H1 (cell line): ENCODE measurements around the gene MAGI3. TPM values are rescaled to one million over a fixed set of nuclear protein-coding genes. Genes with fewer than 3 reads are reported as not detected.

Experiments
- CTCF ChIA-PET: fragments of 300-600 bp; sonication (Branson Sonifier 250); formaldehyde crosslinking; loops from one replicate; lab custom pipeline; 2021; ENCODE audit not compliant: partially characterized antibody; lab: Charles Lee
- POLR2A ChIA-PET: fragments of 300-600 bp; sonication (Branson Sonifier 250); formaldehyde crosslinking; loops from one replicate; lab custom pipeline; 2021; ENCODE audit warnings: inconsistent platforms; ENCODE audit not compliant: partially characterized antibody; lab: Charles Lee
- DNase-seq, 2 experiments: peaks; one replicate each; pipeline versions ENCODE4 v3.0.0 to v3.0.0-alpha.2; 2010 to 2022; ENCODE audit warnings: low spot score in 2 of 2, low read depth in 1 of 2, mixed read lengths in 1 of 2
- FAIRE-seq: peaks from 2 replicates; lab custom pipeline; 2011; peaks lifted over from hg19 to GRCh38; lab: Jason Lieb, UNC
- H2AFZ ChIP-seq: 2 replicates; pipeline ENCODE4 v1.8.1; 2012; ENCODE audit warnings: low read length, inconsistent platforms
- H2AK5ac ChIP-seq: 2 replicates; pipeline ENCODE4 v1.6.1; 2013; ENCODE audit warnings: low read depth, low read length
- H2BK120ac ChIP-seq: replicated peaks from 2 replicates; pipeline ENCODE3; 2013; ENCODE audit warnings: low read depth, low read length, inconsistent platforms
- H2BK12ac ChIP-seq: 2 replicates; pipeline ENCODE4 v1.6.1; 2013; ENCODE audit warnings: low read depth, low read length
- H2BK15ac ChIP-seq: 2 replicates; pipeline ENCODE4 v1.6.1; 2013; ENCODE audit warnings: low read length
- H2BK20ac ChIP-seq: 2 replicates; pipeline ENCODE4 v1.6.1; 2013; ENCODE audit warnings: low read length
- H2BK5ac ChIP-seq: 2 replicates; pipeline ENCODE4 v1.6.1; 2013; ENCODE audit warnings: low read depth, low read length
- H3K14ac ChIP-seq: 2 replicates; pipeline ENCODE4 v1.6.1; 2013; ENCODE audit warnings: inconsistent platforms; ENCODE audit not compliant: insufficient read length
- H3K18ac ChIP-seq: 2 replicates; pipeline ENCODE4 v1.6.1; 2013; ENCODE audit warnings: low read length; ENCODE audit errors: extremely low read depth
- H3K23ac ChIP-seq: 2 replicates; pipeline ENCODE4 v1.6.1; 2013; ENCODE audit warnings: inconsistent platforms; ENCODE audit not compliant: insufficient read length
- H3K23me2 ChIP-seq: 2 replicates; pipeline ENCODE4 v1.6.1; 2013; ENCODE audit warnings: low read depth, low read length
- H3K27ac ChIP-seq: 2 replicates; pipeline ENCODE4 v1.6.1; 2011; ENCODE audit warnings: low read depth, low read length, inconsistent platforms
- H3K27me3 ChIP-seq, 4 experiments: replicated peaks in 1 of 4; 1 replicate in 1 of 4; 2 replicates in 3 of 4; pipeline versions ENCODE4 v1.6.1 to v1.8.1; 2011 to 2013; ENCODE audit warnings: low read length in 3 of 4, mild to moderate bottlenecking in 3 of 4, inconsistent platforms in 2 of 4, mixed read lengths in 2 of 4, moderate library complexity in 1 of 4; ENCODE audit not compliant: control insufficient read depth in 3 of 4, insufficient read depth in 3 of 4; ENCODE audit errors: extremely low read depth in 1 of 4
- H3K36me3 ChIP-seq, 4 experiments: 2 replicates each; pipeline versions ENCODE4 v1.6.1 to v1.8.1; 2011 to 2013; ENCODE audit warnings: mild to moderate bottlenecking in 4 of 4, low read length in 3 of 4, moderate library complexity in 2 of 4, control low read depth in 1 of 4, inconsistent platforms in 1 of 4; ENCODE audit not compliant: insufficient read depth in 4 of 4, control insufficient read depth in 2 of 4
- H3K4ac ChIP-seq: replicated peaks from 2 replicates; pipeline ENCODE3; 2013; ENCODE audit warnings: low read length, low read depth, mixed read lengths, inconsistent platforms; ENCODE audit not compliant: insufficient read length
- H3K4me1 ChIP-seq, 4 experiments: replicated peaks in 1 of 4; 1 replicate in 1 of 4; 2 replicates in 3 of 4; pipeline versions ENCODE4 v1.6.1 to v1.8.1; 2011 to 2013; ENCODE audit warnings: low read length in 3 of 4, inconsistent platforms in 2 of 4, mixed read lengths in 1 of 4; ENCODE audit not compliant: insufficient read depth in 4 of 4, control insufficient read depth in 3 of 4
- H3K4me2 ChIP-seq, 2 experiments: 2 replicates each; pipeline versions ENCODE4 v1.6.1 to v1.8.1; 2011 to 2013; ENCODE audit warnings: low read depth in 2 of 2, low read length in 2 of 2, control low read depth in 1 of 2, inconsistent platforms in 1 of 2, mild to moderate bottlenecking in 1 of 2; ENCODE audit not compliant: insufficient read depth in 1 of 2
- H3K4me3 ChIP-seq, 4 experiments: fragments of 200-600, 300-600 bp in 1 of 4; sonication (generic), shearing (Covaris generic), sonication (Bioruptor Twin) in 1 of 4; 2 replicates each; pipeline versions ENCODE4 v1.5.1 to v1.8.1; 2011 to 2016; ENCODE audit warnings: low read length in 4 of 4, low read depth in 3 of 4, control low read depth in 2 of 4, inconsistent platforms in 2 of 4, mild to moderate bottlenecking in 2 of 4, mixed read lengths in 1 of 4, moderate library complexity in 1 of 4; ENCODE audit not compliant: insufficient read depth in 2 of 4; ENCODE audit errors: extremely low read depth in 1 of 4
- H3K56ac ChIP-seq: replicated peaks from 2 replicates; pipeline ENCODE3; 2013; ENCODE audit warnings: low read depth, mild to moderate bottlenecking, mixed read lengths, low read length, inconsistent platforms; ENCODE audit not compliant: insufficient read length
- H3K79me1 ChIP-seq: 2 replicates; pipeline ENCODE4 v1.6.1; 2013; ENCODE audit warnings: low read depth, low read length, control low read depth
- H3K79me2 ChIP-seq, 2 experiments: 2 replicates each; pipeline versions ENCODE4 v1.6.1 to v1.8.1; 2012 to 2013; ENCODE audit warnings: low read length in 2 of 2, mild to moderate bottlenecking in 2 of 2, inconsistent platforms in 1 of 2; ENCODE audit not compliant: insufficient read depth in 2 of 2, control insufficient read depth in 1 of 2
- H3K9ac ChIP-seq, 4 experiments: replicated peaks in 1 of 4; 1 replicate in 1 of 4; 2 replicates in 3 of 4; pipeline versions ENCODE4 v1.6.1 to v1.8.1; 2011 to 2013; ENCODE audit warnings: low read depth in 3 of 4, low read length in 3 of 4, control low read depth in 2 of 4, mild to moderate bottlenecking in 2 of 4, moderate library complexity in 2 of 4, inconsistent platforms in 1 of 4; ENCODE audit errors: extremely low read depth in 1 of 4
- H3K9me3 ChIP-seq, 2 experiments: 2 replicates each; pipeline versions ENCODE4 v1.6.1 to v1.8.1; 2012 to 2013; ENCODE audit warnings: mild to moderate bottlenecking in 2 of 2, moderate library complexity in 2 of 2, control low read depth in 1 of 2, inconsistent platforms in 1 of 2, low read depth in 1 of 2, low read length in 1 of 2, mixed read lengths in 1 of 2; ENCODE audit not compliant: insufficient read depth in 2 of 2
- H4K20me1 ChIP-seq, 2 experiments: replicated peaks in 1 of 2; 2 replicates each; pipeline versions ENCODE3 to v1.8.1; 2011 to 2013; ENCODE audit warnings: inconsistent platforms in 2 of 2, low read length in 2 of 2, mild to moderate bottlenecking in 1 of 2; ENCODE audit not compliant: insufficient read depth in 2 of 2, control insufficient read depth in 1 of 2
- H4K5ac ChIP-seq: 2 replicates; pipeline ENCODE4 v1.6.1; 2013; ENCODE audit warnings: low read length, low read depth, mixed read lengths, inconsistent platforms; ENCODE audit not compliant: insufficient read length
- H4K8ac ChIP-seq: 2 replicates; pipeline ENCODE4 v1.8.0; 2013; ENCODE audit warnings: mild to moderate bottlenecking, moderate library complexity, low read length, inconsistent platforms; ENCODE audit not compliant: insufficient read depth; ENCODE audit errors: extremely low read depth
- H4K91ac ChIP-seq: replicated peaks from 2 replicates; pipeline ENCODE3; 2013; ENCODE audit warnings: low read length, mixed read lengths, inconsistent platforms; ENCODE audit not compliant: insufficient read length
- BRCA1 ChIP-seq: IDR thresholded peaks from 2 replicates; pipeline ENCODE4 v1.6.1; 2012; ENCODE audit warnings: low read depth, low read length, improper control_type of control experiment
- CREB1 ChIP-seq: IDR thresholded peaks from 2 replicates; pipeline ENCODE4 v1.6.1; 2012; ENCODE audit warnings: inconsistent platforms
- CTBP2 ChIP-seq: IDR thresholded peaks from 2 replicates; pipeline ENCODE4 v1.7.0; 2011; ENCODE audit warnings: borderline replicate concordance, mild to moderate bottlenecking, moderate library complexity, mixed read lengths, low read length; ENCODE audit not compliant: insufficient read depth, insufficient read length
- HDAC2 ChIP-seq, 2 experiments: fragments of 300-600 bp in 1 of 2; sonication (generic) in 1 of 2; IDR thresholded peaks; 2 replicates each; pipeline ENCODE4 v1.6.1; 2011 to 2012; ENCODE audit warnings: low read depth in 2 of 2, low read length in 2 of 2, mild to moderate bottlenecking in 2 of 2, moderate library complexity in 2 of 2, borderline replicate concordance in 1 of 2, inconsistent platforms in 1 of 2
- KDM1A ChIP-seq: fragments of 200-600, 300-600 bp; sonication (generic); IDR thresholded peaks from 2 replicates; pipeline ENCODE4 v1.7.1; 2016; ENCODE audit warnings: mild to moderate bottlenecking, low read length, borderline replicate concordance
- KDM4A ChIP-seq: IDR thresholded peaks from one replicate; pipeline ENCODE4 v1.7.1; 2012; ENCODE audit warnings: low read depth, mild to moderate bottlenecking, moderate library complexity, low read length, inconsistent platforms; ENCODE audit not compliant: severe bottlenecking
- KDM5A ChIP-seq: fragments of 200-600 bp; IDR thresholded peaks from 2 replicates; pipeline ENCODE4 v1.7.1; 2012; ENCODE audit warnings: mild to moderate bottlenecking, low read length, inconsistent platforms, mixed read lengths
- POU5F1 ChIP-seq: IDR thresholded peaks from 2 replicates; pipeline ENCODE4 v1.6.1; 2011; ENCODE audit warnings: low read depth, mild to moderate bottlenecking, low read length, moderate library complexity
- SIRT6 ChIP-seq: IDR thresholded peaks from one replicate; pipeline ENCODE4 v1.7.1; 2012; ENCODE audit warnings: low read length, inconsistent platforms
- SIX5 ChIP-seq: IDR thresholded peaks from 2 replicates; pipeline ENCODE4 v1.6.1; 2011; ENCODE audit warnings: mild to moderate bottlenecking, low read depth, low read length
- ZNF274 ChIP-seq: IDR thresholded peaks from 2 replicates; pipeline ENCODE4 v1.7.0; 2012; ENCODE audit warnings: low read length, borderline replicate concordance; ENCODE audit errors: extremely low read depth
- WGBS, 2 experiments: shearing (Covaris generic) in 1 of 2; methylation state at CpG; one replicate each; pipeline versions ENCODE4 v1.1.6 to v1.1.7; 2013 to 2015; ENCODE audit warnings: low lambda C conversion rate in 2 of 2, mixed read lengths in 2 of 2, inconsistent platforms in 1 of 2, low coverage in 1 of 2, missing lambda C conversion rate in 1 of 2; ENCODE audit not compliant: insufficient replicate concordance in 2 of 2, insufficient coverage in 1 of 2, insufficient read length in 1 of 2; ENCODE audit errors: extremely low coverage in 1 of 2, missing lambda C conversion rate in 1 of 2; 5-methylcytosine and 5-hydroxymethylcytosine counted together
- polyA plus RNA-seq, 7 experiments: library from polyadenylated mRNA; depleted of rRNA in 3 of 7; stranded (reverse) in 5 of 7; unstranded in 2 of 7; fragments of >200 nt in 5 of 7; fragments of 200-250 nt in 2 of 7; gene quantifications; 1 replicate in 5 of 7; 2 replicates in 1 of 7; 4 replicates in 1 of 7; pipeline versions ENCODE4 v1.2.1 to v1.2.3, GENCODE V29; 2011 to 2013; ENCODE audit warnings: missing spikeins in 2 of 7, mixed read lengths in 2 of 7
- total RNA-seq: library from RNA; stranded (reverse); fragmentation: NEBNext Ultra II Directional; extraction: Animal tissue kit (Norgen Biotek cat#: 25700); gene quantifications from 2 replicates; pipeline ENCODE4 v1.2.1, GENCODE V29; 2021
- TF ChIP-seq, protein P1 (sequence below): IDR thresholded peaks from 2 replicates; pipeline ENCODE4 v1.6.1; 2011; ENCODE audit warnings: low read length, improper control_type of control experiment

The MAGI3 gene
- total and polyA plus RNA-seq, 2 of the 8 experiments (the other 6 are each of a cell fraction or from before 2014, with no cell fraction given), result 2.3 to 7.8 TPM

DNA sequence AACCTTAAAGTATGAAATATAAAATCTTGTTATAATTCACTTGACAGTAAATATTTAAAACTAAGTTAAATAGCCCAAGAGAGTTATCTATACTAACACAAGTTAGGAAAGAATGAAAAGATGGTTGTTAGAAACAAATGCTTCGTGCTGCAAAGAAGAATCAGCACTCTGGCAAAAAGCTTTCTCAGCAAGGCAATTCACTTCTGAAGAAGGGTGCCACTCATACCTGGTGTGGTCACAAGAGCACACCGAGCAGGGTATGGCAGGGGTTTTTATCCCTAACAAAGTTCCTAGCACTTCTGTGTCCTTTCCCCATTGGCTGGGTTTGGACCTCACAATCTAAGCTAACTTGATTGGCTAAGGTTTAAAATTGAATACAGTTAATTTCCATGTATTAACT lies 121.0 kb downstream of the MAGI3 start:
- no peaks in the 10 kb centered on the region for H3K36me3 ChIP-seq
- no peak overlapping the region for H2BK15ac ChIP-seq
- FAIRE-seq, result no peak
- POLR2A ChIA-PET, result no interaction called here
- H3K79me2 ChIP-seq, result no peaks in the 10 kb centered on the region; a peak in 1 of 4 replicates
- no peaks in the 10 kb centered on the region for H4K20me1 ChIP-seq
- no peak overlapping the region for H3K23ac ChIP-seq
- H4K8ac ChIP-seq, result no peak overlapping the region
- TF ChIP-seq ZNF274 (no peak), KDM5A (no peak), CREB1 (no peak), SIRT6 (no peak), SIX5 (no peak), BRCA1 (no peak), CTBP2 (no peak), KDM4A (no peak), KDM1A (no peak), HDAC2 (IDR thresholded peaks at IDR 0.05; ENCODE audit: borderline replicate concordance in 1 of 2, low read depth in 2 of 2, low read length in 2 of 2) (no peak), POU5F1 (no peak)
- TF ChIP-seq, protein P1, sequence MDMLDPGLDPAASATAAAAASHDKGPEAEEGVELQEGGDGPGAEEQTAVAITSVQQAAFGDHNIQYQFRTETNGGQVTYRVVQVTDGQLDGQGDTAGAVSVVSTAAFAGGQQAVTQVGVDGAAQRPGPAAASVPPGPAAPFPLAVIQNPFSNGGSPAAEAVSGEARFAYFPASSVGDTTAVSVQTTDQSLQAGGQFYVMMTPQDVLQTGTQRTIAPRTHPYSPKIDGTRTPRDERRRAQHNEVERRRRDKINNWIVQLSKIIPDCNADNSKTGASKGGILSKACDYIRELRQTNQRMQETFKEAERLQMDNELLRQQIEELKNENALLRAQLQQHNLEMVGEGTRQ, result no peak
- TF ChIP-seq, all 59 proteins: peak for 0
- H4K5ac ChIP-seq, result no peak overlapping the region
- CTCF ChIA-PET, result no interaction called here
- H3K9me3 ChIP-seq, result no peaks in the 10 kb centered on the region
- H2BK20ac ChIP-seq, result no peak overlapping the region
- no peak overlapping the region for H2BK5ac ChIP-seq
- no peak overlapping the region for H3K18ac ChIP-seq
- H3K23me2 ChIP-seq, result no peaks in the 10 kb centered on the region
- H2BK120ac ChIP-seq, result no peak overlapping the region
- WGBS, 2 experiments, result 81% methylated on average over 2 of the region's 2 CpGs; no CpG with 5 or more reads in 1 of the 2 experiments
- DNase-seq, result no peak
- H3K4me3 ChIP-seq, result no peak overlapping the region
- H2AK5ac ChIP-seq, result no peak overlapping the region
- no peak overlapping the region for H3K4ac ChIP-seq
- H3K14ac ChIP-seq, result no peak overlapping the region
- no peak overlapping the region for H3K56ac ChIP-seq
- no peak overlapping the region for H4K91ac ChIP-seq
- H3K27ac ChIP-seq, result no peak overlapping the region
- peaks cover 0 to 4% (median 2%) of the 10 kb centered on the region in 4 experiments; a peak in 2 of 7 replicates for H3K4me1 ChIP-seq
- H3K4me2 ChIP-seq, result no peak overlapping the region
- H3K9ac ChIP-seq, result no peak overlapping the region
- H3K79me1 ChIP-seq, result no peaks in the 10 kb centered on the region
- H3K27me3 ChIP-seq, result no peaks in the 10 kb centered on the region
- H2AFZ ChIP-seq, result no peak overlapping the region
- H2BK12ac ChIP-seq, result no peak overlapping the region
